GM19438 (cell line): ENCODE measurements around the gene IGFBP1.
"Not testable (repeated sequence)": the region's sequence is repeated elsewhere in the genome, so short reads cannot be mapped to it uniquely, and the experiment has no call there.

Experiments used
- ATAC-seq: cut with Tn5 transposase; IDR thresholded peaks from one replicate; pipeline ENCODE4 v1.9.1; 2021; ENCODE audit warnings: low read depth; ENCODE audit not compliant: unreplicated experiment

IGFBP1 gene

DNA sequence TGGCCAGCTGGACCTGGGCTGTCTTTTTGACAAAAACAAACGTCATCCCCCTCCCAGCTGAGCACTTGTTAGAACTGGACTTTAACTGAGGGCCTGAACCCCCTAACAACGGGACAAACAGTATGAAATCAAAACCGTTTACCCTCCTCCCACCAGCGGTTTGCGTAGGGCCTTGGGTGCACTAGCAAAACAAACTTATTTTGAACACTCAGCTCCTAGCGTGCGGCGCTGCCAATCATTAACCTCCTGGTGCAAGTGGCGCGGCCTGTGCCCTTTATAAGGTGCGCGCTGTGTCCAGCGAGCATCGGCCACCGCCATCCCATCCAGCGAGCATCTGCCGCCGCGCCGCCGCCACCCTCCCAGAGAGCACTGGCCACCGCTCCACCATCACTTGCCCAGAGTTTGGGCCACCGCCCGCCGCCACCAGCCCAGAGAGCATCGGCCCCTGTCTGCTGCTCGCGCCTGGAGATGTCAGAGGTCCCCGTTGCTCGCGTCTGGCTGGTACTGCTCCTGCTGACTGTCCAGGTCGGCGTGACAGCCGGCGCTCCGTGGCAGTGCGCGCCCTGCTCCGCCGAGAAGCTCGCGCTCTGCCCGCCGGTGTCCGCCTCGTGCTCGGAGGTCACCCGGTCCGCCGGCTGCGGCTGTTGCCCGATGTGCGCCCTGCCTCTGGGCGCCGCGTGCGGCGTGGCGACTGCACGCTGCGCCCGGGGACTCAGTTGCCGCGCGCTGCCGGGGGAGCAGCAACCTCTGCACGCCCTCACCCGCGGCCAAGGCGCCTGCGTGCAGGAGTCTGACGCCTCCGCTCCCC is at the start of gene IGFBP1:
Gene IGFBP1, plus strand, starts transcription at position 304 of the 808 bp plus-strand sequence. Its CDS starts 165 bp downstream, at position 469.
- ATAC-seq, result no peak

DNA sequence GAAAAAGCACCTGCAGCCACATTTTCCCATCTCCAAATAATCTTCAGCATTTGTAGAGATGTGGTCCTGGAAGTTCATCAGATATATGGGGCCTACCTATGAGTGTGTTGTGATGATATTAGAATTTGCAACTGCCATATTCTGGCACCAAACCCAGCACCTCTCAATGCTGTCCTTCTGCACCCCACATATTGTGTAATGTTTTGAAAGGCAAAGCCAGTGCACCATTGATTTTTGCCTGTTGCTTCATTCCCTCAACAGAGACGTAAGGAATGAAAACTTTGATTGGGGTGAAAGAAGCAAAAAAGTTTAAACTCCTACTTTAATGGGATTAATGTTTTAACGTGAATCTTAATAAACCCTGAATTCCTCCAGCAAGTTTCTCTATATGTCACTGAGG is 49.4 kb upstream of the IGFBP1 start:
- ATAC-seq, result not testable (repeated sequence)

DNA sequence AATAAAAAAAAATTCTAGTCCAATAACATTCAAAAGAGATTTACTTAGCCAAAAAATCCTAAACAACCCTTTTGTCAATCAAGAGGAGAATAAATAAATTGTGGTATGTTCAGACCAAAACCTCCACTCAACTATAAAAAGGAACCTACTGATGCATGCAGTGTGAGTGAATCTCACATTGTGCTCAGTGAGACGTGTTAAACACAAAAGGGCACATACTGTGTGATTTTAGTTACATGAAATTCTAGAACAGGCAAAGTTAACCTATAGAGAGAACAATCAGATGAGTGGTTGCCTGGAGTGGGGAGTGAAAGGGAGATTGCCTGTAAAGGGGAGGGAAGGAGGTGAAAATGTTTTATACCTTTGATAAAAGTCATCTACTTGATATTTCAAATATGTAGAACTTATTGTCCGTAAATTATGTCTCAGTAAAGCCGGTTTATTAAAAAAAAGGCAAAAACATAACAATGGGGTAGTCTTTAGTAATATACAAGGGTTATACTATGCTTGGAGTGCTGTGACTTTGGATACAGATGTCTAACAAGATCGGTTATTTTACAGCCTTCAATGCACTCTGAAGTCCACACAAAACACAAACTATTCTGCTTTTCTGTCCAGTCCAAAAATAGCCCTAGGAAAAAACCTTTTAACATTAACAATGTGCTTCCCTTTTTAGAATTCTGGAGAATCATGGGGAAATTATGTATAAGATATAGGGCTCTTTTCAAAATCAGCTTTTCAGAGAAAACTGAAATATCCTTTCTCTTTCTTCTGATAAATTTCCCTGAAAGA is 46.2 kb upstream of the IGFBP1 start:
- not testable (repeated sequence) for ATAC-seq

DNA sequence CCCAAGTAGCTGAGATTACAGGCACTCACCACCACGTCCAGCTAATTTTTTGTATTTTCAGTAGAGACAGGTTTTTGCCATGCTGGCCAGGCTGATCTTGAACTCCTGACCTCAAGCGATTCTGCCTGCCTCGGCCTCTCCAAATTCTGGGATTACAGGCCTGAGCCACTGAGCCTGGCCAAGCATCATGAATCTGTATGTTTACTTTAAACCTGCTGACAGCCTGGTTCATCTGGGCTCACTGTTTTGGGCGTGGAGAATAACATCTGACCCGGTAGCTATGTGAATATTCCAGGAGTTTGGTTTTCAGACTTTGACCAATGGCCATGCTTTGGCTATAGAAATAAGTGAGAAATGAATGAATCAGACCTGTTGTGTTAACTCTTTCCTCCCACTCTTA is 41.8 kb upstream of the IGFBP1 start:
- not testable (repeated sequence) for ATAC-seq

DNA sequence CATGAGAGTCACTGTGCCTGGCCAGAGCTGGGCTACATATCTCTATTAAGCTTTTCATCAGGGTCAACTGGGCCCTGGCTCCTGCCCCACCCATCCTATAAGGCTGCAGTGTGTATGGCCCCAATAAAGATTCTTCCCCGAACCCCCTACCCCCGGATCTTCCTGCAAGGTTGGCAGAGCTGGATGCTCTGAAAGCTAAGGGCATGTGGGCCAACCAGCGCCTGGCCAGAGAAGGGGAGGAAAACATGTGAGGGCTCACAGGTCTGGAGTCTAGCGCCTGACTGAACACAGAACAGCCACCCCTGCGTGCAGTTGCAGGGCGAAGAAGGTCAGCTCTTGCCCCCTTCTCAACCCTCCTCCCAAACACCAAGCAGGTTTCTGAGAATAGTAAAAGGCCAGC is 39.6 kb upstream of the IGFBP1 start:
- ATAC-seq, result not testable (repeated sequence)

DNA sequence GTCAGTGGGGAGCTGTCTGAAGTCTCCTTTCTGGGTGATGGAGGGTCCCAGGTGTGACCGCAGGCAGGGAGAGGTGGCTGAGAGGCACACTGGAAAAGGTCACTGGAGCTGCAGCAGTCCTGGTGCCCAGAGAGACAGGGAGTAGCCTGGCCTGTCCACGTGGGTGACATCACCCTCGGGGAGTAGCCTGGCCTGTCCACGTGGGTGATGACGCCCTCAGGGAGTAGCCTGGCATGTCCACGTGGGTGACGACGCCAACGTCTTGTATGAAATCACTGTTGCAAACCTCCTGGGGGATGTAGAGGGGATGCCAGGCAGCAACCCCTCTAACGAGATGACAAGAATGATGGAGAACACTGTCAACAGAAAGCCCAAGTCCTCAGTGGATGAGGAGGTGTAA is 35.3 kb upstream of the IGFBP1 start:
- not testable (repeated sequence) for ATAC-seq

DNA sequence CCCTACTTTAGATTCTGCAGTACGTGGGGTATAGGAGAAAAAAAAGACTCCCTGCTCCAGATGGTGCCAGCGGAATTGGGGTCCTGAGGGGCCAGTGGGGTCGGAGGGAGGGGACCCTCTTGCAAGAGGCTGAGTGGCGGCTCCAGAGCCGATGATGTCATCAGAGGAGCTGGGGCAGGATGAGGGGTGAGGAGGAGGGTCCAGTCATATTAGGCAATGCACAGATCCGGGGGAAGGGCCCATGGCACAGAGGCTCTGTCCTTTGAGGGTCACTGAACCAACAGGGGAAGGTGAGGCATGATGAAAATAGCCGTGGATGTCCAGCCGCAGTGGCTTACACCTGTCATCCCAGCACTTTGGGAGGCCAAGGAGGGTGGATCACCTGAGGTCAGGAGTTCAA is 34.8 kb upstream of the IGFBP1 start:
- not testable (repeated sequence) for ATAC-seq

DNA sequence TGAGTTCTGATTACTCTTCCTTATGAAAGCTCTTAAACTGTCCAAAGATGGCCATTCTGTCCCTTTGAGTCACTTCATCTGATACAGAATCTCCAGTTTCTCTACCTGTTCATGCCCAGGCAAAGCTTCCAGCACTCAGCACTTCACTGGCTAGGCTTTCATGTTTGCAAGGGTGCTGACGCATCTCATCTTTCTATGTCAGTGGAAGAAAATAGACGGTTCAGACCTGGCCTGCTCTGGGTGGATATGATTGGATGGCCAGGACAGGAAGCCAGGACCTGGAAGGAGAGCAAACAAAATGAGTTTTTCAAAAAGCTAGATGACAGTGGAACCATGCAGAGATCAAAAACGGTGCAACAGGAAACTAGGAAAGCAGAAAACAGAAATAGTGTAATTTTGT is 32.6 kb upstream of the IGFBP1 start:
- ATAC-seq, result not testable (repeated sequence)

DNA sequence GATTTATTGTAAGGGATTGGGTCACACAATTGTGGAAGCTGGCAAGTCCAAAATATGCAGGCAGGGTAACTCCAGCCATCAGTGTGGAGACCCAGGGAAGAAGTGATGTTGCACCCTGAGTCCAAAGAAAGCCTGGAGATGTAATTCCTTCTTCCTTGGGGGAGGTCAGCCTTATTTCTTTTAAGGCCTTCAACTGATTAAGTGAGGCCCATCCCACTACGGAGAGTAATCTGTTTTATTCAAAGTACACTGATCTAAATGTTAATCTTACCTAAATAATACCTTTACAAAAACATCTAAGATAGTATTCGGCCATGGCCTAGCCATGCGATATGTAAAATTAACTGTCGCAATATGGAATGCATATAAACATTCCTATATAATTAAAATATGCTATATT is 31.4 kb upstream of the IGFBP1 start:
- not testable (repeated sequence) for ATAC-seq

DNA sequence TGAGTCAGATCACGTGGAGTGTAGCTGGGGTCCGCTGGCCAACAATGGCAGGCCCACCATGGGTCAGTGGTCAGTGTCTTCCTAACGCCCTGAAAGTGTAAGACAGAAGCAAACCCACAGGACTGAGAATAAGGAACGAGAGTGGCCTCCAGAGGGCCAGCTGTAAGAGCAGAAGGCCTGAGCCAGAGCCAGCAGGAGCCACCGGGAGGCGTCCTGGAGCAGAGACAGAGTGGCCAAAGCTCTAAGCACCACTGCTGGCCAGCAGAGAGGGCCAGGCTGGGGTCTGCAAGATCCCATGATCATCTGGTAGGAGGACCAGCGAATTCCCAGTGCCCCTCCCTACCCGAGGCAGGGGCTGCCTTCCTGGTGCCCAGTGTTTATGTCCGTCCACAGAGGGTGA is 24.6 kb upstream of the IGFBP1 start:
- no peak for ATAC-seq

DNA sequence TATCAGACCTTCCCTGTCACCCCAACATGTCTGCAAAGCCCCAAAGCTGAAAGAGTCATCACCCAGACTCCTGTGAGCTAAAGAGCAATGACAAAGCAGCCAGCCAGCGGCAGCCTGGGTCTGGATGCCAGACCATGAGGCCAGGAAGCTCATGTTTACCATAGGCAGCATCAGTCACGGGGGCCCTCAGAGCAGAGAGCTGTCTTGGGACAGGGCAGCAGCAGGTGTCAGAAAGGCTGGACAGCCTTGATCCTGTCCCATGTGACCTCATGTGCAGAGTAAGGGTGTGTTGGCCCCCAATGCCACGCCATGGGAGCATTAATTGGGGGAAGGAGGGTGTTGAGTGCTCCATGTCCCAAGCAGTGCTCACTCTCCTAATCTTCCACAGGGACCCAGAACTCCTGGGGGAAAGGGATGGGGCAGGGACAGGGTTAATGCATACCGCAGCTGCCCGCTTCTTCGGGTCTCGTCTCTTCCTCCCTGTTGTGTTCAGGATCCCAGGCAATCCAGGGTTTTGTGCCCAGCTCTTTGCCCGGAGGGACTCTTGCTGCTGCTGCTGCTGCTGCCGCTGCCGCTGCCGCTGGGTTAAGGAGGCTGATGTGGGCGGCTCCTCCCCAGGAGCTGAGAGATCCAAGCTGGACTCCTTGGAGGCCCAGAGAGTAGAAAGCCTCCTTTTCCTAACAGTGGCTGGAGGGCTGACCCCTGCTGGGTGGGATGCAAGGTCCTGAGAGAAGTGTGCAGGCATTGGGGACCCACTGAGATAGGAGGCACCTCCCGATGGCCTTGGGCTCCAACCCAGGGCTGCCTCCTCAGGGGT is 22.5 kb upstream of the IGFBP1 start:
- ATAC-seq, result no peak

DNA sequence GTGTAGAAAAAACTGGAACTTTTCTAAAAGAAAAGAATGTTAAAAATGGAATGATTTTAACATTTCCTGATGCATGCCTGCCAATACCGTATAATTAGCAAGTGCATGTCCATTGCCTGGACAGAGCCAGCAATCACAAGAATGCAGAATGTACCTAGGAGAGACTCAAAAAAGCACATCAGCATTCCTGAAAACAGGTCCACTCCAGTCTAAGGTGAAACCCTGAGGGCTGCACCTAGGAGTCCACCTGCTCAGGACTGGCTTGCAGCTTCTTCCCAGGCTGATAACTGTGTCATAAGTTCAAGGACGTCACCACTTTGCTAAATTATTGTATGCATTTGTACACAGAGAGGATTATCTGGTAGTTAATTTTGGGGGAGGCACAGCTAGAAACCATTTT is 20.8 kb upstream of the IGFBP1 start:
- no peak for ATAC-seq

DNA sequence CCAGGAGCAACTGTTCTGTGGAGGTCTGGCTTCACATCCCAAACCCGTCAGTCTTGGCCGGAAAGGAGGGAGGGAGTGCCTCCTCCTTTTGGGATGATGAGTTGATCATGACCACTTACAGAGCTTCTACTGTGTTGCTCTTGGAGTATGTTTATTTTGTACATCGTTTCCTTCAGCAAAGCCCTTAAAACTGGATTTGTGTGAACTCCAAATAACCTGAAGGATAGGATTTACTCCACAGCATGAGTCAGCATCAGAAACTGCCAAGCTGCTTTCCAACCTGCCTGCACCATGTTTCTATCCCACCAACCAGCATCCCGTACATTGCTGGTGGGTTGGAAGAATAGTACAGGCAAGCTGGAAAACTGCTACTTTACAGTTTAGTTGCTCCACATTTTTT is 18.9 kb upstream of the IGFBP1 start:
- ATAC-seq, result no peak

DNA sequence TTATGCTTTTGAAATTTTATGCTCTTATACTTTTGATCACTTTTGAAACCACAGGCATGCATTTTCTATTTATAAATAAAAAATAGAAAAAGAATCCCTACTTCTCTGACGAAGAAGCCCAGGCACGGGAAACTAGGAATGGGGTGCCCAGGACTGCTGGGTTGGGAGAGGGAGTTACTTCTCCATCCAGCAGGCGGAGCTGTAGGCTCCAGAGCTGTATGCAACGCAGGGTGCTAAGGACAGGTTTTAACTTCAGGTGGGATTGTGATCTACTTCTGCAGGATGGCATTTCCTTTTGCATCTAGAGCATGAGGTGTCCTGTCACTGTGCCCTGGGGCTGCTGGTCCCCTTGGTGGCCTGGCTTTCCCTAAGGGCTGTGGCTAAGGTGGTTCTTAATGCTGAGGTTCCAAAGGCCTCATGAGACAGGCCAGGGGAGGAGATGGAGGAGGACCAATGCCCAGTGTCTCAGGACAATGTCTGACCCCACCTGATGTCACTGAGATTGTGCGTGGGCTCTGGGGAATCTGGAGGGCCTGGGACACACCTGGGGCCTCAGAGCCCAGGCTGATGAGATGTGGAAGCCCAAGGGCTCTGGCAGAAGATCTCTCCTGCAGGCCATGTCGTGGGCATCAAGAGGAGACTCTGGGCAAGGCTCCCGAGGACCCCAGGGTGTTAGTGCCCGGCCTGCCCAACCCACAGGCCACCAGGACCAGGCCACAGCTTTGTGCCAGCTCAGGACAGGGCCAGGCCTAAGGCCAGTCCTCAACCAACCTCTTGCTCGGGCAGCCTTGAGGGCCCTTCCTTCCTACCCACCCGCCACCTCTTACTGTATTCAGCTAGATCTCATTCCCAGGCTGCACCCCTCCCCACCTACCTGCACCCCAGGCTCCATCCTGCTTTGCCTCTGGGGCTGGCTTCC is 15.9 kb upstream of the IGFBP1 start:
- ATAC-seq, result no peak

DNA sequence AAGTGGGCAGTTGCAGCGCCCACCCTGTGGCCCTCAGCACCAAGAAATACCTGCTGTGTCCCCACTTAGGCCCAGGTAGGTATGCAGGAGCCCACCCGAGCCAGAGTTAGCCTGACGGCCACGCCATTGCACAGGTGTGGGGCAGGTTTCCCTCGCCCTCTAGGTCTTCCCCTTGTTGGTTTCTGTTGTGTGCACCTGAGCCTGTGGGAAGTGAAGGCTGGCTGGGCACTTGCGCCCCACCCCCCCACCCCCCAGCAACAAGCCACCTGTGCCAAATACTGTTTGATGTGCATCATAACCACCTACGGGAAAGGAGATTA is 15.3 kb upstream of the IGFBP1 start, which contains the start of gene CCDC201:
Gene CCDC201, minus strand, starts transcription at position 48 of the 320 bp plus-strand sequence. CDS start 75 bp downstream, outside the sequence.
- no peak for ATAC-seq

DNA sequence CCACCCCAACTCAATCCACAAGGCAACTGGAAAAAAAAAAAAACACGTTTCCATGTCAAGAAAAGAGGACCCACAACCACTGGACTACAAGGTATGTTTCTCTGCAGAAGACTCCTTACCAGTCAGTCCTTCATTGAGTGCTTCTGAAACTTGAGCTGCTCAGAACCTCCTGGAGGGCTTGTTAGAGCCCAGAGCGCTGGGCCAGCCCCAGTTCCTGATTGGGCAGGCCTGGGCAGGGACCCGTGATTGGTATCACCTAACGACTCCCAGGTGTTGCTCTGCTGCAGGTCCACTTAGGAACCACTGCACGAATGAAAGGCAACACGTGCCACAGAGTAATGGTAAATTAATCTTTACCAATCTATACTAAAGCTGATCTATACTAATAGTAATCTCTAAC is 14.9 kb upstream of the IGFBP1 start:
- no peak for ATAC-seq

DNA sequence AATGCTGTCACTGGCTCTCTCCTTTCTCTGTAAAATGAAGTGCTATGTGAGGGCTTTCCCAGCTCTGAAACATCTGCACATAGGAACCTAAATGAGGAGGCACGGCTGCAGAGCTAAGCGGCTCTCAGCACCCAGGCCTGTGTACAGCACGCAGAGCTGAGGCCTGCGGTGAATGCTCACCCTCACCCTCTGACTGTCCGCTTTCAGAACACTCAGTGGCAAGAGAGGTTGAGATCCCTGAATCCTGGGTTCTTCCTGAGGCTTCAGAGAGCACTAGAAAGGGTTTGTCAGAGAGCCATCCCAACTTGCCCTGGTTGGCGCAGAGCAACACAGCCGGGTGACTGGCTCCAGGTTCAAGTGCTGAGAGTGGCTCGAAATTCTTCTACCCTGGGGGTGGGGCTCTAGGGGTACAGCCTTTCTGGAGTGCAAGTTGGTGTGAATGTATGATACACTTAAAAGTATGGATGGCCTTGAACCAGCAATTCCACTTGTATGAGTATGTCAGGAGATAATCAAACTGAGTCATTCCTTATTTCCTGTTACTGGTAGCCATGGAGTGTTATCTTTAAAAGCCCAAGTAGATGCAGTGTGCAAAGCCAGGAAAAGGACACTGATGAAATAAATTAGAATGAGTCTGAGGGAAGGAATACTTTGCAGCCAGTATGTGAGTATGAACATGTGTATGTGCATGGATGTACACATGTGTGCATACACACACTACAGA is 13.7 kb upstream of the IGFBP1 start:
- no peak for ATAC-seq

DNA sequence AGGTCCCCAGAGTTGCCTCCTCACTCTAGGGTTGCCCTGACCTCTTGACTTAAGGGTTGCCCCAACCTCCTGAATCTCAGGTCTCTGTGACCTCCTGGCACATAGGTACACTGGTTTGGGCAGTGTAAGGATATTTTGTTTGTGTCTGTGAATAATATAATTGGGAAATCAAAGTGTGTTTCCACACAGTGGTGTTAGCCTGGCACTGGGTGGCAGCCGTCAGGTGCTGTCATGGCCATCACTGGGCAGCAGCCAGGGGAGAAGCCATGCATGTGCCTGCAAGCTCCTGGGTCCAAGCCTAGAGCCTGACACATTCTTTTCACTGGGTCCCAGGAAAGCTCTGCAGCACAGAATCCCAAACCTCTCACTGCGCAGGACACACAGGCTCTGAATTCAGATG is 11.8 kb upstream of the IGFBP1 start:
- no peak for ATAC-seq

DNA sequence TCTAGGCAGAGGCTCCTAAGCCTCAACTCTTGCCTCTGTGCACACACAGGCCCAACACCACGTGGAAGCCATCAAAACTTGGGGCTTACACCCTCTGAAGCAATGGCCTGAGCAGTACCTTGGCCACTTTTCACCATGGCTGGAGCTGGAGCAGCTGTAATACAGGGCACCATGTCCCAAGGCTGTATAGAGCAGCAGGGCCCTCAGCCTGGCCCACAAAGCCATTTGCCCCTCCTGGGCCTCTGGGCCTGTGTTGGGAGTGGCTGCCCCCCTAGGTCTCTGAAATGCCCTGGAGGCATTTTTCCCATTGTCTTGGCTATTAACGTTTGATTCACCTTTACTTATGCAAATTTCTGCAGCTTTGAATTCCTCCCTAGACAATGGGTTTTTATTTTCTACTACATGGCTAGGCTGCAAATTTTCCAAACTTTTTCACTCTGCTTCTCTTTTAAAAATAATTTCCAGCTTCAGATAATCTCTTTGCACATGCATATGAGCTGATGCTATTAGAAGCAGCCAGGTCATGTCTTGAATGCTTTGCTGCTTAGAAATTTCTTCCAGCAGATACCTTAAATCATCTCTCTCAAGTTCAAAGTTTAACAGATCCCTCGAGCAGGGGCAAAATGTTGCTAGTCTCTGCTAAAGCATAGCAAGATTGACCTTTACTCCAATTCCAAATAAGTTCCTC is 9.7 kb upstream of the IGFBP1 start:
- ATAC-seq, result no peak
